ENCODE data around the gene STIM1.

GRCh38 chr11:3969200-3969599, 113.7 kb downstream of the STIM1 start:
- TF ChIP-seq CTCF (IDR thresholded peaks at IDR 0.05; ENCODE audit: low read depth, low read length, poor library complexity, severe bottlenecking) (no peak), EZH2phosphoT487 (IDR thresholded peaks at IDR 0.05; ENCODE audit: borderline replicate concordance, low read length) (no peak)
